Tibial nerve (tissue), 4 donors: ENCODE data around the gene POGLUT2.

Experiments used
- CTCF ChIP-seq, 5 experiments: fragments of 200-600 bp in 3 of 5; fragments of 450-650 bp in 2 of 5; sonication (generic) in 3 of 5; IDR thresholded peaks; one replicate each; pipeline ENCODE4 v1.5.1; 2016 to 2019; ENCODE audit warnings: antibody characterized with exemption in 5 of 5, mild to moderate bottlenecking in 3 of 5, moderate library complexity in 2 of 5
- EP300 ChIP-seq, 2 donors: sonication (generic); formaldehyde crosslinking; IDR thresholded peaks; one replicate each; pipeline ENCODE4 v1.6.1; 2017; ENCODE audit warnings: antibody characterized with exemption in 2 of 2, mild to moderate bottlenecking in 1 of 2
- POLR2A ChIP-seq, 2 donors: fragments of 450-650 bp; IDR thresholded peaks; one replicate each; pipeline ENCODE4 v1.6.1; 2017; ENCODE audit warnings: antibody characterized with exemption in 2 of 2, mild to moderate bottlenecking in 2 of 2, moderate library complexity in 2 of 2

- no peak for TF ChIP-seq CTCF (IDR thresholded peaks at IDR 0.05)
- no peak for TF ChIP-seq POLR2A (IDR thresholded peaks at IDR 0.05)
- no peak for TF ChIP-seq EP300 (IDR thresholded peaks at IDR 0.05)
Measured at GRCh38 chr13:102763741-102764140, 35.0 kb downstream of the POGLUT2 start.
